ENCODE results near the gene ASCL1.

Gene ASCL1

GRCh38 chr12:102990419-102990818 is 32.9 kb downstream of the ASCL1 start:
- no peak for DNase-seq

- DNase-seq, result no peak
These were observed 34.8 kb downstream of the ASCL1 start for GRCh38 chr12:102992297-102992696.

GRCh38 chr12:102992720-102993119 is 35.2 kb downstream of the ASCL1 start:
- DNase-seq, result no peak

GRCh38 chr12:102993537-102993936 is 36.1 kb downstream of the ASCL1 start:
- no peak for DNase-seq

GRCh38 chr12:102995372-102995771 is 37.9 kb downstream of the ASCL1 start:
- no peak for DNase-seq

All from NCI-H524 treated with DMSO at 0.1 percent for 48 hours (cell line).